Fibroblast of pulmonary artery (primary cell): ENCODE measurements around the gene NFYA.

Source experiments
- DNase-seq: peaks from one replicate; pipeline ENCODE4 v3.0.0-alpha.2; 2010; ENCODE audit warnings: low read depth
- H3K4me3 ChIP-seq: replicated peaks from 2 replicates; pipeline ENCODE4 v1.5.1; 2011; ENCODE audit warnings: low read depth, mild to moderate bottlenecking, control low read depth, low read length, moderate library complexity
- CTCF ChIP-seq: IDR thresholded peaks from 2 replicates; pipeline ENCODE4 v1.5.1; 2011; ENCODE audit warnings: mild to moderate bottlenecking, control low read depth, low read length, inconsistent platforms; ENCODE audit errors: missing control alignments

The NFYA gene

GRCh38 chr6:41073203-41073967 lies 611 bp downstream of the NFYA start:
- no peak for TF ChIP-seq CTCF
- H3K4me3 ChIP-seq = peak overlapping the region; percentile 82
- DNase-seq = peak; percentile 83

- H3K4me3 ChIP-seq = peak overlapping the region; percentile 82
- peak; percentile 13 for DNase-seq
- no peak for TF ChIP-seq CTCF
Observed at GRCh38 chr6:41073968-41074691, 1.4 kb downstream of the NFYA start.

- peak overlapping the region; percentile 82 for H3K4me3 ChIP-seq
- no peak for DNase-seq
- no peak for TF ChIP-seq CTCF
Observed at GRCh38 chr6:41074692-41075436, 2.1 kb downstream of the NFYA start.

- no peak for TF ChIP-seq CTCF
- no peak overlapping the region for H3K4me3 ChIP-seq
- DNase-seq = no peak
Observed at GRCh38 chr6:41075651-41076626, 3.2 kb downstream of the NFYA start.

GRCh38 chr6:41077536-41077935 lies 4.8 kb downstream of the NFYA start:
- no peak for DNase-seq
- no peak overlapping the region for H3K4me3 ChIP-seq
- no peak for TF ChIP-seq CTCF

- no peak for TF ChIP-seq CTCF
Observed at GRCh38 chr6:41078101-41078500, 5.3 kb downstream of the NFYA start.

More at GRCh38 chr6:41078101-41078500, 5.3 kb downstream of the NFYA start:
- no peak overlapping the region for H3K4me3 ChIP-seq
- DNase-seq = no peak
